Measurements from ENCODE around the gene FNDC3A. TPM values are rescaled to one million over a fixed set of nuclear protein-coding genes. Genes with fewer than 3 reads are reported as not detected.

The FNDC3A gene
- total RNA-seq, 4 donors from 2014 or later = 31.3 to 129 (median 69.9) TPM

DNA sequence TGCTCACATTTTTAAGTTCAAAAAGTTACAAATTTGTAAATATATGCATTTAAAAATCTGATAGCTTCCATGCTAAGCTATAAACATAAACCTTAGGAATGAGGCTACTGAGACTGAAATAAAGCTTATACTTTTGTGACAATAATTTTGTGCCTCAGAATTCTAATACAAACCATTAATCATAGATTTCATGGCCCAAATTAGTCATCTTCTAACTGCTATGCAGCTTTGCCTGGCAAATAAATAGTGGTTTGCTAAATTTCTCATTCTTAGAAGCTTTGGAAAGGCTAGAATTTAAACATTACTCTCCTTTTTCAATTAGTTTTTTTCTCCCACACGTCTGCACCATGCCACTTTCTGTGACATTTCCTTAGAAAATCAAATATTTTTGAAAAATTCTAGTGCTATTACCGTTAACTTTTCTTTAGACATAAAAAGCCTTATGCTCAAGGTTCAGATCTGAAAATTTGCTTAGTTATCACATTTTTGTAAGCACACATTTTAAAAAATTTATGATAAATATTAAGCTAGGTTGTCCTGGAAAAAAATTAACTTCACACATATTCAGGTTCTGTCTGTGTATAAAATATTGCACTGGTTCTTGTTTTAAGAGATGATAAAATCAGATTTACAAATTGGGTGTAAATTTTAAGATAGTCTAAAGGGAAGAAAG is 46.9 kb downstream of the FNDC3A start:
- H3K36me3 ChIP-seq = no peaks in the 10 kb centered on the region
- H3K4me1 ChIP-seq = no peaks in the 10 kb centered on the region
- H3K27me3 ChIP-seq = no peaks in the 10 kb centered on the region
- H3K27ac ChIP-seq = no peak overlapping the region
- no peaks in the 10 kb centered on the region for H3K9me3 ChIP-seq
- intact Hi-C loops (cut with DNase I; ENCODE audit: low total_unique reads) = no loop called here
- TF ChIP-seq, protein P1, sequence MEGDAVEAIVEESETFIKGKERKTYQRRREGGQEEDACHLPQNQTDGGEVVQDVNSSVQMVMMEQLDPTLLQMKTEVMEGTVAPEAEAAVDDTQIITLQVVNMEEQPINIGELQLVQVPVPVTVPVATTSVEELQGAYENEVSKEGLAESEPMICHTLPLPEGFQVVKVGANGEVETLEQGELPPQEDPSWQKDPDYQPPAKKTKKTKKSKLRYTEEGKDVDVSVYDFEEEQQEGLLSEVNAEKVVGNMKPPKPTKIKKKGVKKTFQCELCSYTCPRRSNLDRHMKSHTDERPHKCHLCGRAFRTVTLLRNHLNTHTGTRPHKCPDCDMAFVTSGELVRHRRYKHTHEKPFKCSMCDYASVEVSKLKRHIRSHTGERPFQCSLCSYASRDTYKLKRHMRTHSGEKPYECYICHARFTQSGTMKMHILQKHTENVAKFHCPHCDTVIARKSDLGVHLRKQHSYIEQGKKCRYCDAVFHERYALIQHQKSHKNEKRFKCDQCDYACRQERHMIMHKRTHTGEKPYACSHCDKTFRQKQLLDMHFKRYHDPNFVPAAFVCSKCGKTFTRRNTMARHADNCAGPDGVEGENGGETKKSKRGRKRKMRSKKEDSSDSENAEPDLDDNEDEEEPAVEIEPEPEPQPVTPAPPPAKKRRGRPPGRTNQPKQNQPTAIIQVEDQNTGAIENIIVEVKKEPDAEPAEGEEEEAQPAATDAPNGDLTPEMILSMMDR (IDR thresholded peaks at IDR 0.05) = no peak
- no peak for TF ChIP-seq POLR2A (IDR thresholded peaks at IDR 0.05)
- no peak overlapping the region for H3K4me3 ChIP-seq
- no peak for DNase-seq

DNA sequence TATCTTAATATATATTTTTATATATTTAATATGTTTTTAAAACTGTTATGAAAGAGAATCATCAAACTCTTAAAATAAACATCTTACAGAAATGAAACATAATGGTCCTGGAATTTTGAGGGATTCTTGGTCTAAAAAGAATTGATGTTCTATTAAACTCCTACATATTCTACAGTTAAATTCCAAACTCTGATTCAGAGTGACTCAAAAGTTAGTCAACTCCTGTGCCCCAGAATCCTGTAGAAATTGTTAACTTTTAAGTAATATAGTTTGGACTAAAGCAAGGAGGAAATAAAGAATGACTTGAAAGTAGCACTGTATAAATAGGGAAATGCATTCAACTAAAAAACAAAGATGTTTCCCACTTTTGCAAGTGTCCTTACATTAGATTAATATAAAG is 47.7 kb downstream of the FNDC3A start:
- intact Hi-C loops (cut with DNase I; ENCODE audit: low total_unique reads) = no loop called here
- Histone ChIP-seq H3K36me3 (no peaks in the 10 kb centered on the region), H3K27ac (no peak overlapping the region), H3K4me1 (no peaks in the 10 kb centered on the region), H3K27me3 (no peaks in the 10 kb centered on the region), H3K4me3 (no peak overlapping the region), H3K9me3 (no peaks in the 10 kb centered on the region)
- TF ChIP-seq POLR2A (IDR thresholded peaks at IDR 0.05) = no peak
- TF ChIP-seq, protein P1 (IDR thresholded peaks at IDR 0.05) = no peak
- no peak for DNase-seq

DNA sequence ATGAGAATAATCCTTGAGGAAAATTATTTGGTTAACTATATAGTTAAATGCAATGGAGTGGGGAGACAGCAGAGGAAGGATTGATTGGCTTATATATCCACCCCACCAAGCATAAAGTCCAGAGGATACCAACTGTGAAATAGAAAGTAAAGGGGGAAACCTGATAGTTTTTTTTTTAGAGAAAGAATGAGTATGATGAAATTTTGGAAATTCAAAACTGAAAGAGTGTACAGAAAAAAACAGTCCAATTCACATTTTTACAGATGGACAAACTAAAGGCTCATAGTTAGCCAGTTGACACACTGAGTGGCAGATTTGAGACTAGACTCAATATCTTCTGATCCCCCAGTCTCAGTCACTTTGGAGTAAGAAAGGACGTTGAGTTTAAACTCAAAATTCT is 51.1 kb downstream of the FNDC3A start:
- Histone ChIP-seq H3K4me3 (no peak overlapping the region), H3K4me1 (no peaks in the 10 kb centered on the region), H3K27me3 (no peaks in the 10 kb centered on the region), H3K27ac (no peak overlapping the region), H3K36me3 (no peaks in the 10 kb centered on the region), H3K9me3 (no peaks in the 10 kb centered on the region)
- no peak for TF ChIP-seq POLR2A (IDR thresholded peaks at IDR 0.05)
- TF ChIP-seq, protein P1 (IDR thresholded peaks at IDR 0.05) = no peak
- DNase-seq = no peak
- intact Hi-C loops (cut with DNase I; ENCODE audit: low total_unique reads) = no loop called here

DNA sequence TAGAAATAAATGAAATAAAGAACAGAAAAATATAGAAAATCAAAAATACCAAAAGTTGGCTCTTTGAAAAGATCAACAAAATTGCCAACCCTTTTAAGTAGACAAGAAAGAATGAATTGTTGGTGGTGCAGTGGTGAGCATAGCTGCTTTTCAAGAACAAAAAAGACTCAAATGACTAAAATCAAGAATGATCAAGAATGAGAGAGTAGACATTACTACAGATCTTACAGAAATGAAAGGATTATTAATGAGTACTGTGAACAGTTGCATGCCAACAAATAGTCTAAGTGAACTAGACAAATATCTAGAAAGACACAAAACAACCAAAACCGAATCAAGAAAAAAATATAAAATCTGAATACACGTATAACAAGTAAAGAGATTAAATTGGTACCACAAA is 53.9 kb downstream of the FNDC3A start:
- Histone ChIP-seq H3K36me3 (no peaks in the 10 kb centered on the region), H3K9me3 (no peaks in the 10 kb centered on the region), H3K27me3 (no peaks in the 10 kb centered on the region), H3K4me1 (no peaks in the 10 kb centered on the region), H3K4me3 (no peak overlapping the region), H3K27ac (no peak overlapping the region)
- no peak for TF ChIP-seq POLR2A (IDR thresholded peaks at IDR 0.05)
- TF ChIP-seq, protein P1 (IDR thresholded peaks at IDR 0.05) = no peak
- DNase-seq = no peak
- intact Hi-C loops (cut with DNase I; ENCODE audit: low total_unique reads) = no loop called here

DNA sequence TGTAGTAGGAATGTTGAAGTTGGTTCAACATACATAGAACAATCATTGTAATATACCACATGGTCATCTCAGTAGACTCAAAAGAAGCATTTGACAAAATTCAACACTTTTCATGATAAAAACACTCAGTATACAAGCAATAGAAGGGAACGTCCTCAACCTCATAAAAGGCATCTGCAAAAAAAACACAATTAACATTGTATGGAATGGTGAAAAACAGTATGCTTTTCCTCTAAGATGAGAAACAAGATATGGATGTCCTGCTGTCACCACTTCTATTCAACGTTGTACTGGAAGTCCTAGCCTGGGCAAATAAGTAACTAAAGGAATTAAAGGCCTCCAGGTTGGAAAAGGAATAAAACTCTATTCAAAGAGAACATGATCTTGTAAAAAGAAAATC is 54.5 kb downstream of the FNDC3A start:
- Histone ChIP-seq H3K36me3 (no peaks in the 10 kb centered on the region), H3K4me1 (no peaks in the 10 kb centered on the region), H3K27ac (no peak overlapping the region), H3K27me3 (no peaks in the 10 kb centered on the region), H3K4me3 (no peak overlapping the region), H3K9me3 (no peaks in the 10 kb centered on the region)
- intact Hi-C loops (cut with DNase I; ENCODE audit: low total_unique reads) = no loop called here
- no peak for TF ChIP-seq POLR2A (IDR thresholded peaks at IDR 0.05)
- TF ChIP-seq, protein P1 (IDR thresholded peaks at IDR 0.05) = no peak
- no peak for DNase-seq
